Measurements from ENCODE around the gene SEMA3A.
"Not testable (repeated sequence)": the region's sequence is repeated elsewhere in the genome, so short reads cannot be mapped to it uniquely, and the experiment has no call there.

The SEMA3A gene

GRCh38 chr7:84055904-84056605 is 138.5 kb downstream of the SEMA3A start:
- no peak for DNase-seq (ENCODE audit: low read depth)
- no peak for TF ChIP-seq CTCF (IDR thresholded peaks at IDR 0.05; ENCODE audit: control insufficient read depth, extremely low read depth, insufficient read depth)
- H3K4me3 ChIP-seq (ENCODE audit: low read depth, low read length): no peak overlapping the region

GRCh38 chr7:84055199-84055598 is 139.4 kb downstream of the SEMA3A start:
- DNase-seq (ENCODE audit: low read depth); H3K4me3 ChIP-seq (ENCODE audit: low read depth, low read length): not testable (repeated sequence)

GRCh38 chr7:84049071-84049836 is 145.3 kb downstream of the SEMA3A start:
- DNase-seq (ENCODE audit: low read depth): no peak
- no peak for TF ChIP-seq CTCF (IDR thresholded peaks at IDR 0.05; ENCODE audit: control insufficient read depth, extremely low read depth, insufficient read depth)
- no peak overlapping the region for H3K4me3 ChIP-seq (ENCODE audit: low read depth, low read length)

GRCh38 chr7:84047085-84047484 is 147.5 kb downstream of the SEMA3A start:
- no peak for DNase-seq (ENCODE audit: low read depth)
- no peak for TF ChIP-seq CTCF (IDR thresholded peaks at IDR 0.05; ENCODE audit: control insufficient read depth, extremely low read depth, insufficient read depth)
- no peak overlapping the region for H3K4me3 ChIP-seq (ENCODE audit: low read depth, low read length)

GRCh38 chr7:84044834-84045233 is 149.8 kb downstream of the SEMA3A start:
- TF ChIP-seq CTCF (IDR thresholded peaks at IDR 0.05; ENCODE audit: control insufficient read depth, extremely low read depth, insufficient read depth): no peak
- no peak for DNase-seq (ENCODE audit: low read depth)
- no peak overlapping the region for H3K4me3 ChIP-seq (ENCODE audit: low read depth, low read length)

GRCh38 chr7:84043661-84044191 is 150.9 kb downstream of the SEMA3A start:
- H3K4me3 ChIP-seq (ENCODE audit: low read depth, low read length): no peak overlapping the region
- TF ChIP-seq CTCF (IDR thresholded peaks at IDR 0.05; ENCODE audit: control insufficient read depth, extremely low read depth, insufficient read depth): no peak
- no peak for DNase-seq (ENCODE audit: low read depth)

- no peak for DNase-seq (ENCODE audit: low read depth)
- H3K4me3 ChIP-seq (ENCODE audit: low read depth, low read length): no peak overlapping the region
Measured at GRCh38 chr7:84042110-84042539, 152.5 kb downstream of the SEMA3A start.

More at GRCh38 chr7:84042110-84042539, 152.5 kb downstream of the SEMA3A start:
- TF ChIP-seq CTCF (IDR thresholded peaks at IDR 0.05; ENCODE audit: control insufficient read depth, extremely low read depth, insufficient read depth): no peak
